HepG2 (cell line): ENCODE results near the gene MED25. TPM values are rescaled to one million over a fixed set of nuclear protein-coding genes. Genes with fewer than 3 reads are reported as not detected.

Experiments
- ATAC-seq: fragments of 200-7000 bp; cut with Tn5 transposase; 3 replicates; pipeline ENCODE4 v1.9.1; 2020; ENCODE audit warnings: mild to moderate bottlenecking, moderate library complexity
- BruUV-seq: library from RNA; stranded (reverse); fragments of 400-500 nt; replicated peaks from 2 replicates; lab custom pipeline; 2021; lab: Mats Ljungman, UMichigan
- CTCF ChIA-PET: fragments of 300-600 bp; formaldehyde crosslinking; extraction: SDS; loops from one replicate; lab custom pipeline; 2021; ENCODE audit warnings: low total read pairs, inconsistent platforms, low intra/inter-chr PET ratio; lab: Yijun Ruan, JAX
- POLR2A ChIA-PET: fragments of 350-600 bp; sonication (Branson Sonifier 250); formaldehyde crosslinking; loops from one replicate; lab custom pipeline; 2020; ENCODE audit warnings: antibody characterized with exemption, inconsistent platforms; lab: Yijun Ruan, JAX
- DNase-seq: peaks from one replicate; pipeline ENCODE4 v3.0.0-alpha.2; 2015; ENCODE audit warnings: low spot score
- FAIRE-seq: peaks from 3 replicates; lab custom pipeline; 2011; peaks lifted over from hg19 to GRCh38; lab: Jason Lieb, UNC
- H2AFZ ChIP-seq: one replicate; pipeline ENCODE4 v1.6.1; 2011; ENCODE audit warnings: low read length, inconsistent platforms
- H3K27ac ChIP-seq: fragments of 300-600 bp; 3 replicates; pipeline ENCODE4 v1.8.0; 2011; ENCODE audit warnings: mixed run types, mild to moderate bottlenecking, mixed read lengths, low read length, inconsistent platforms; ENCODE audit not compliant: insufficient read depth; ENCODE audit errors: extremely low read length
- H3K27me3 ChIP-seq, 2 experiments: fragments of 200-600 bp in 1 of 2; 2 replicates in 1 of 2; 3 replicates in 1 of 2; pipeline versions ENCODE4 v1.6.0 to v1.8.0; 2011; ENCODE audit warnings: low read length in 2 of 2, mild to moderate bottlenecking in 2 of 2, moderate library complexity in 2 of 2, inconsistent platforms in 1 of 2; ENCODE audit not compliant: insufficient read depth in 2 of 2, control insufficient read depth in 1 of 2
- H3K36me3 ChIP-seq, 2 experiments: fragments of 200-600 bp in 1 of 2; replicated peaks in 1 of 2; 2 replicates in 1 of 2; 3 replicates in 1 of 2; pipeline versions ENCODE4 v1.5.1 to v1.8.0; 2011; ENCODE audit warnings: low read length in 2 of 2, inconsistent platforms in 1 of 2; ENCODE audit not compliant: insufficient read depth in 2 of 2, control insufficient read depth in 1 of 2
- H3K4me1 ChIP-seq: 2 replicates; pipeline ENCODE4 v1.5.1; 2012; ENCODE audit warnings: low read length, inconsistent platforms; ENCODE audit not compliant: insufficient read depth
- H3K4me2 ChIP-seq: 2 replicates; pipeline ENCODE4 v1.6.0; 2011; ENCODE audit warnings: low read depth, low read length, inconsistent platforms
- H3K4me3 ChIP-seq, 3 experiments: fragments of 200-600 bp in 1 of 3; sonication (generic), shearing (Covaris generic) in 1 of 3; replicated peaks in 1 of 3; 2 replicates each; pipeline ENCODE4 v1.5.1; 2011 to 2016; ENCODE audit warnings: low read length in 3 of 3, inconsistent platforms in 2 of 3, low read depth in 2 of 3, mild to moderate bottlenecking in 2 of 3, control low read depth in 1 of 3, mixed read lengths in 1 of 3; ENCODE audit not compliant: insufficient read depth in 1 of 3
- H3K79me2 ChIP-seq: one replicate; pipeline ENCODE4 v1.6.1; 2011; ENCODE audit warnings: low read length, inconsistent platforms; ENCODE audit not compliant: insufficient read depth
- H3K9ac ChIP-seq: 2 replicates; pipeline ENCODE4 v1.6.0; 2011; ENCODE audit warnings: mild to moderate bottlenecking, low read depth, low read length, inconsistent platforms; ENCODE audit not compliant: insufficient read depth
- H3K9me3 ChIP-seq: 2 replicates; pipeline ENCODE4 v1.5.1; 2012; ENCODE audit warnings: mild to moderate bottlenecking, low read length
- H4K20me1 ChIP-seq: 2 replicates; pipeline ENCODE4 v1.6.0; 2011; ENCODE audit warnings: inconsistent platforms, mild to moderate bottlenecking, low read length, moderate library complexity; ENCODE audit not compliant: insufficient read depth
- ARID5B ChIP-seq: IDR thresholded peaks from 2 replicates; pipeline ENCODE4 v1.4.0; 2020; ENCODE audit warnings: mild to moderate bottlenecking, missing genetic modification reagents
- ZNF737 ChIP-seq: sonication (generic); formaldehyde crosslinking; IDR thresholded peaks from 2 replicates; pipeline ENCODE4 v1.5.0; 2020; ENCODE audit warnings: missing genetic modification reagents, mild to moderate bottlenecking, borderline replicate concordance
- ZNF768 ChIP-seq: sonication (generic); formaldehyde crosslinking; IDR thresholded peaks from 2 replicates; pipeline ENCODE4 v1.4.0; 2020; ENCODE audit warnings: missing genetic modification reagents
- WGBS: methylation state at CpG from one replicate; pipeline ENCODE4 v1.1.6; 2017; ENCODE audit warnings: low lambda C conversion rate; 5-methylcytosine and 5-hydroxymethylcytosine counted together
- in situ Hi-C: cut with HindIII; loops from 2 replicates; pipeline ENCODE4 v1.10.0; 2017; ENCODE audit warnings: low pct_unique_long_range_greater_than_20kb; ENCODE audit not compliant: extremely low pct_ligation_motif_present
- intact Hi-C: fragments of 100-400 bp; cut with micrococcal nuclease; formaldehyde crosslinking; loops from one replicate; pipeline ENCODE4 v1.10.0; 2022; ENCODE audit not compliant: unreplicated experiment
- polyA plus RNA-seq, 8 experiments: library from polyadenylated mRNA; depleted of rRNA in 3 of 8; stranded (reverse) in 7 of 8; unstranded in 1 of 8; fragments of >200 nt; fragmentation: Illumina TruSeq in 4 of 8; extraction: Trizol in 4 of 8; gene quantifications; 2 replicates each; pipeline versions ENCODE4 v1.2.1 to v1.2.3, GENCODE V29; 2011 to 2016; ENCODE audit warnings: low read depth in 4 of 8, missing spikeins in 1 of 8, mixed read lengths in 1 of 8; ENCODE audit not compliant: insufficient read depth in 1 of 8
- total RNA-seq, 5 experiments: library from RNA; depleted of rRNA; stranded (reverse); fragments of >200 nt; fragmentation: Illumina TruSeq; extraction: Trizol; gene quantifications; 2 replicates each; pipeline ENCODE4 v1.2.3, GENCODE V29; 2016; ENCODE audit warnings: low read depth in 1 of 5

MED25 gene
- total and polyA plus RNA-seq, 2 of the 13 experiments (the other 11 are each of a cell fraction or from before 2014, with no cell fraction given): 11.1 to 15.1 TPM

- peaks cover 24% of the 10 kb centered on the region for H3K79me2 ChIP-seq
- peaks cover 0 to 5% of the 10 kb centered on the region in 2 experiments; a peak in 3 of 5 replicates for H3K36me3 ChIP-seq
- no peak for ATAC-seq
- intact Hi-C loops (no loop called here), in situ Hi-C loops (no loop called here)
- TF ChIP-seq ZNF768 (0 out of 2 replicates have a peak, but pooled peaks have one; percentile 17), ZNF737 (CRISPR knock-in tag) (no peak), ARID5B (CRISPR knock-in tag) (no peak)
- no peak for FAIRE-seq
- no peaks in the 10 kb centered on the region for H3K9me3 ChIP-seq
- peaks cover 38% of the 10 kb centered on the region for H3K4me1 ChIP-seq
- H3K27me3 ChIP-seq: no peaks in the 10 kb centered on the region; a peak in 1 of 5 replicates
- ChIA-PET POLR2A (no interaction called here), CTCF (no interaction called here)
- no peak overlapping the region for H3K4me3 ChIP-seq
- no peaks in the 10 kb centered on the region for H4K20me1 ChIP-seq
- no TSS peak for BruUV-seq
- no peak for DNase-seq
- H3K27ac ChIP-seq: no peak overlapping the region
- WGBS: 96% methylated on average over 18 of the region's 27 CpGs
- no peak overlapping the region for H2AFZ ChIP-seq
- H3K9ac ChIP-seq: no peak overlapping the region
- H3K4me2 ChIP-seq: no peak overlapping the region
Observed at GRCh38 chr19:49872245-49873128, 54.4 kb downstream of the MED25 start.
